ENCODE data around the gene TMEM51. TPM values are rescaled to one million over a fixed set of nuclear protein-coding genes. Genes with fewer than 3 reads are reported as not detected.

The TMEM51 gene
- total and polyA plus RNA-seq, 9 of the 15 experiments (the other 6 are each of a cell fraction or from before 2014, with no cell fraction given) = 0.06 to 1.4 (median 0.58) TPM

DNA sequence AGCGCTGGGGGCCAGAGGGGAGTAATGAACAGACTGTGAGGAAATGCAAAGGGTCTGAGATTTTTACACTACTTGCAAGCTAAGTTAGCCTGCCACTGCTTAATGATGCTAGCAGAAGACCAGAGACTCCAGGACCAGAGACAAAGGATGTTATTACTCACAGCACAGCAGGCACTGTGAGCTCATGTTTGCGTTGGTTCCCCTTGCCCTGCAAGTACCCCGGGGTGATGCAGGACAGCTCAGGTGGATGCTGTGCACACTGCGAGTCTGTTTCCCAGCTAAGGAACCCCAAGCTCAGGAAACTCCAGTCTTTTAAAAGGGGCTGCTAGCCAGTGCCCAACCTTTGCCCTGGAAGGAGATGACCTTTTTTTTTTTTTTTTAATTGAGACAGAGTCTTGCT lies 94.7 kb downstream of the TMEM51 start (continued):
- TF ChIP-seq, protein P1, sequence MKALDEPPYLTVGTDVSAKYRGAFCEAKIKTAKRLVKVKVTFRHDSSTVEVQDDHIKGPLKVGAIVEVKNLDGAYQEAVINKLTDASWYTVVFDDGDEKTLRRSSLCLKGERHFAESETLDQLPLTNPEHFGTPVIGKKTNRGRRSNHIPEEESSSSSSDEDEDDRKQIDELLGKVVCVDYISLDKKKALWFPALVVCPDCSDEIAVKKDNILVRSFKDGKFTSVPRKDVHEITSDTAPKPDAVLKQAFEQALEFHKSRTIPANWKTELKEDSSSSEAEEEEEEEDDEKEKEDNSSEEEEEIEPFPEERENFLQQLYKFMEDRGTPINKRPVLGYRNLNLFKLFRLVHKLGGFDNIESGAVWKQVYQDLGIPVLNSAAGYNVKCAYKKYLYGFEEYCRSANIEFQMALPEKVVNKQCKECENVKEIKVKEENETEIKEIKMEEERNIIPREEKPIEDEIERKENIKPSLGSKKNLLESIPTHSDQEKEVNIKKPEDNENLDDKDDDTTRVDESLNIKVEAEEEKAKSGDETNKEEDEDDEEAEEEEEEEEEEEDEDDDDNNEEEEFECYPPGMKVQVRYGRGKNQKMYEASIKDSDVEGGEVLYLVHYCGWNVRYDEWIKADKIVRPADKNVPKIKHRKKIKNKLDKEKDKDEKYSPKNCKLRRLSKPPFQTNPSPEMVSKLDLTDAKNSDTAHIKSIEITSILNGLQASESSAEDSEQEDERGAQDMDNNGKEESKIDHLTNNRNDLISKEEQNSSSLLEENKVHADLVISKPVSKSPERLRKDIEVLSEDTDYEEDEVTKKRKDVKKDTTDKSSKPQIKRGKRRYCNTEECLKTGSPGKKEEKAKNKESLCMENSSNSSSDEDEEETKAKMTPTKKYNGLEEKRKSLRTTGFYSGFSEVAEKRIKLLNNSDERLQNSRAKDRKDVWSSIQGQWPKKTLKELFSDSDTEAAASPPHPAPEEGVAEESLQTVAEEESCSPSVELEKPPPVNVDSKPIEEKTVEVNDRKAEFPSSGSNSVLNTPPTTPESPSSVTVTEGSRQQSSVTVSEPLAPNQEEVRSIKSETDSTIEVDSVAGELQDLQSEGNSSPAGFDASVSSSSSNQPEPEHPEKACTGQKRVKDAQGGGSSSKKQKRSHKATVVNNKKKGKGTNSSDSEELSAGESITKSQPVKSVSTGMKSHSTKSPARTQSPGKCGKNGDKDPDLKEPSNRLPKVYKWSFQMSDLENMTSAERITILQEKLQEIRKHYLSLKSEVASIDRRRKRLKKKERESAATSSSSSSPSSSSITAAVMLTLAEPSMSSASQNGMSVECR (CRISPR knock-in tag; IDR thresholded peaks at IDR 0.05) = no peak
- TF ChIP-seq, protein P2, sequence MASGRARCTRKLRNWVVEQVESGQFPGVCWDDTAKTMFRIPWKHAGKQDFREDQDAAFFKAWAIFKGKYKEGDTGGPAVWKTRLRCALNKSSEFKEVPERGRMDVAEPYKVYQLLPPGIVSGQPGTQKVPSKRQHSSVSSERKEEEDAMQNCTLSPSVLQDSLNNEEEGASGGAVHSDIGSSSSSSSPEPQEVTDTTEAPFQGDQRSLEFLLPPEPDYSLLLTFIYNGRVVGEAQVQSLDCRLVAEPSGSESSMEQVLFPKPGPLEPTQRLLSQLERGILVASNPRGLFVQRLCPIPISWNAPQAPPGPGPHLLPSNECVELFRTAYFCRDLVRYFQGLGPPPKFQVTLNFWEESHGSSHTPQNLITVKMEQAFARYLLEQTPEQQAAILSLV (tag; IDR thresholded peaks at IDR 0.05) = no peak
- no peak for TF ChIP-seq EP400 (IDR thresholded peaks at IDR 0.05)

DNA sequence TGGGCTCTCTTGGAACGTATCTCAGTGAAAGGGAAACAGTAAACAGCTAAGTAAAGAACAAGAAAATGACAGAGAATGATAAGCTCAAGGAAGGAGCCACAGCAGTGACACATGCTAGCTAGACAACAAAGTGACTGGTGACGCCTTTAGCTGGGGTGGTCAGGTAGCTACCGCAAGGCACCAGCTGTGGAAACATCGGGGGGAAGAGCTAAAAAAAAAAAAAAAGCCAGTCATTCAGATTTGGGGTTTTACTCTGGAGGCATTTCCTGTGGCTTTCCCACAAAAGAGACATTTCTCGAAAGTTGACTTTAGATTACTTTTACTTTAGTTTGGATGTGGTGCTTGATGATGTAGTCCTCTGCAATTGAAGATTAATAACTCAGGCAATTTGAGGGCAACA lies 95.5 kb downstream of the TMEM51 start:
- no peak for ATAC-seq
- no peak overlapping the region for H3K27ac ChIP-seq (ENCODE audit: extremely low read depth, low read depth, low read length)
- intact Hi-C loops (cut with micrococcal nuclease) = no loop called here
- H3K4me3 ChIP-seq = no peak overlapping the region
- peaks cover 0 to 8% of the 10 kb centered on the region in 2 experiments; a peak in 2 of 5 replicates for H3K4me1 ChIP-seq (replicated peaks in 1 of 2; ENCODE audit: control insufficient read depth in 2 of 2, insufficient read depth in 2 of 2, low read length in 2 of 2)
- ChIA-PET POLR2A (no interaction called here), CTCF (ENCODE audit: low intra/inter-chr PET ratio) (no interaction called here)
- in situ Hi-C loops (cut with MboI) = no loop called here
- 1% methylated on average over 5 of the region's 5 CpGs for WGBS (ENCODE audit: insufficient coverage, low coverage, missing lambda C conversion rate)
- no peak overlapping the region for H3K9ac ChIP-seq (ENCODE audit: insufficient read depth in 1 of 2, low read depth in 2 of 2, low read length in 2 of 2)
- no peaks in the 10 kb centered on the region for H3K79me2 ChIP-seq (ENCODE audit: control insufficient read depth, insufficient read depth, low read length)
- TF ChIP-seq FOXA3 (CRISPR knock-in tag; conservative IDR thresholded peaks at IDR 0.05 in 1 of 2, IDR thresholded peaks at IDR 0.05 in 1 of 2) (peak; percentile 49 to 58; a peak in 3 of 4 replicates), ZNF282 (CRISPR knock-in tag; IDR thresholded peaks at IDR 0.05) (no peak)
- no peak for DNase-seq (ENCODE audit: extremely low read depth in 1 of 4, low spot score in 3 of 4)
- H2AFZ ChIP-seq (ENCODE audit: low read depth, low read length) = no peak overlapping the region
- H3K4me2 ChIP-seq (ENCODE audit: insufficient read depth, low read length) = no peak overlapping the region
- no peaks in the 10 kb centered on the region for H3K9me1 ChIP-seq (ENCODE audit: control insufficient read depth, insufficient read depth, low read length)
- BruUV-seq (replicated peaks) = no TSS peak
- no peaks in the 10 kb centered on the region for H3K9me3 ChIP-seq (replicated peaks; ENCODE audit: control insufficient read depth, insufficient read depth, low read depth, low read length)
- H3K27me3 ChIP-seq (ENCODE audit: control insufficient read depth in 2 of 2, insufficient read depth in 2 of 2, low read length in 2 of 2) = peaks cover 11 to 31% of the 10 kb centered on the region in 2 experiments; a peak in 4 of 5 replicates
- no peak for FAIRE-seq
- H3K36me3 ChIP-seq (ENCODE audit: control insufficient read depth, insufficient read depth, low read length) = no peaks in the 10 kb centered on the region
- no peaks in the 10 kb centered on the region for H4K20me1 ChIP-seq (replicated peaks; ENCODE audit: control insufficient read depth, insufficient read depth, low read length)
